Right atrium auricular region (tissue), 2 donors: ENCODE measurements around the gene PALM3. TPM values are rescaled to one million over a fixed set of nuclear protein-coding genes. Genes with fewer than 3 reads are reported as not detected.

Experiments used
- DNase-seq: peaks from one replicate; pipeline ENCODE4 v3.0.0-alpha.2; 2019; ENCODE audit warnings: low spot score
- H3K27ac ChIP-seq, 2 donors: fragments of 200-600 bp; sonication (generic); 1 replicate in 1 of 2; 2 replicates in 1 of 2; pipeline ENCODE4 v1.5.1; 2016 to 2019
- H3K27me3 ChIP-seq, 2 donors: fragments of 200-600 bp; sonication (generic); one replicate each; pipeline versions ENCODE4 v1.5.1 to v1.6.0; 2017 to 2019
- H3K36me3 ChIP-seq: fragments of 200-600 bp; sonication (generic); one replicate; pipeline ENCODE4 v1.5.1; 2016
- H3K4me1 ChIP-seq, 2 donors: fragments of 200-600 bp; sonication (generic); one replicate each; pipeline versions ENCODE4 v1.5.1 to v1.6.0; 2017 to 2019
- H3K4me3 ChIP-seq, 2 donors: fragments of 200-600 bp; sonication (generic); 1 replicate in 1 of 2; 2 replicates in 1 of 2; pipeline ENCODE4 v1.5.1; 2017 to 2019; ENCODE audit warnings: mild to moderate bottlenecking in 1 of 2, moderate library complexity in 1 of 2
- H3K9me3 ChIP-seq, 2 donors: fragments of 200-600 bp; sonication (generic); one replicate each; pipeline ENCODE4 v1.5.1; 2019
- CTCF ChIP-seq, 2 donors: fragments of 200-600 bp; sonication (generic); IDR thresholded peaks; one replicate each; pipeline ENCODE4 v1.5.1; 2019; ENCODE audit warnings: antibody characterized with exemption in 2 of 2
- total RNA-seq, 2 donors: library from RNA; depleted of rRNA; stranded (reverse); fragments of >200 nt; gene quantifications; one replicate each; pipeline ENCODE4 v1.1.0, GENCODE V29; 2016

The PALM3 gene
- total RNA-seq, 2 donors from 2014 or later = 0.28 to 0.37 TPM

DNA sequence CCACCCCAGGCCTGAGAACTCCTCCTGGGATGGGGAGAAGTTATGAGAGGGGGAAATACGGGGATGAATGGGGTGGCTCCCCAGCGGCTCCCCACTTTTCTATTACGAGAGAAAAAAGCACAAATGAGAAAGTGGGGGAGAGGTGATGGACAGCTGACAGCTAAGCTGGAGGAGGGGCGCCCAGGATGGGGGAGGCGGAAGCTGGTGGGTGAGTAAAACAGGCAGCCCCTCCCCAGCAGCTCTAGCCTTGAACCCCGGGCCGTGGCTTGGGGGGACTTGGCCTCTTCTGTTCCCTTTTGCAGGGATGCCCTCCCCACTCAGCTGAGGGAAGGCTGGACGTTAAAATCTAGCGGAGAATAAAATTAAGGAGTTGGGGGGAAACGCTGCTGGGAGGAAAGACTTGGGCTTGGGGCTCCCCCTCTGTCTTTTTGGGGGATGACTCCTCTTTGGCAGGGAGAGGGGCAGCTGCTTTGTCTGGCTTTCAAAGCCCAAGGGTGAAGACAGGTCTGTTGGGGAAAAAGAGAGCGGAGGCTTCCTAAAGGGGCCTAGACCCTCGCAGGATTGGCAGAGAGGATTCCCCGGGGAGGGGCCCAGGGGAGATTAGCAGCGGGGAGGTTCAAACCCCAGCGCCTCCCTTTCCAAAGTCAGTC is 30.1 kb upstream of the PALM3 start:
- no peak for TF ChIP-seq CTCF (IDR thresholded peaks at IDR 0.05)
- Histone ChIP-seq H3K27ac (peak overlapping the region; percentile 92 to 98), H3K4me3 (peak overlapping the region; percentile 70 to 76), H3K27me3 (no peaks in the 10 kb centered on the region), H3K4me1 (peaks cover 0 to 15% of the 10 kb centered on the region in 2 donors), H3K9me3 (peaks cover 4 to 13% of the 10 kb centered on the region in 2 donors), H3K36me3 (peaks cover 16% of the 10 kb centered on the region)
- DNase-seq = no peak

DNA sequence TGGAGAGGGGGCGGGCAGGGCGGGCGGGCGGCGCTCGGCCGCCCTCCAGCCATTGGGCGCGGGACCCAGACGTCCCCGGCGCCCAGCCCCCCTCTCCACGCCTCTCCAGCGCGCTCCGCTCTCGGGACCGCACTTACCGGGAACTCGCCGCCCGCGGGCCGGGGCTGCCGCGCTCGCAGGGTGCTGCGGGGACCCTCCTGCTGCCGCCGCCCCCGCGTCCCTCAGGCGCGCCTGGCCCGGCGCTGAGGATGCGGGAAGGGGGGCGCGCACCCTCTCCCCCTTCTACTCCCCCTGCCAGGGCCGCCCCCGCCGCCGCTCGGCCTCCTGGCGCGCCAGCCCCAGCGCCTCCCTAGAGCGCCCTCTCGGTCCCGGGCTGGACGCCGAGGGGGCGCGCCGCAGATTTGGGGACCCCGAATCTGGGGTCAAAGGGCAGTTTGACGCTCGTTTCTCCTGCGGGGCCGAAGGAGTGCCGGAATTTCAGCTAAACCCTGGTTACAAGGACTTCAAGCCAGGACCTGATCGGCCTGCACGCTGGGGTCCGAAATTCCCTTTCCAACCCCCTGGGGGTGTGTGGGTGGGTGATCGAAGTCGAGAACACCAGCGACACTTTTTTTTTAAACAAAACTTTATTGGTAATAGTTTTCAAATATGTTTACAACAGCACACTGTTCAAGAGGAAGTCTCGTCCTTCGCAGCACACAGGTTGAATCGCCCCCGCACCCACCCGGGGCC is 29.4 kb upstream of the PALM3 start:
- Histone ChIP-seq H3K36me3 (peaks cover 9% of the 10 kb centered on the region), H3K4me3 (peak overlapping the region; percentile 70 to 76), H3K27ac (peak overlapping the region; percentile 92 to 98), H3K9me3 (peaks cover 4 to 13% of the 10 kb centered on the region in 2 donors), H3K27me3 (no peaks in the 10 kb centered on the region), H3K4me1 (peaks cover 0 to 15% of the 10 kb centered on the region in 2 donors)
- peak in 1 of 2 donors; percentile 42 for TF ChIP-seq CTCF (IDR thresholded peaks at IDR 0.05)
- DNase-seq = no peak

DNA sequence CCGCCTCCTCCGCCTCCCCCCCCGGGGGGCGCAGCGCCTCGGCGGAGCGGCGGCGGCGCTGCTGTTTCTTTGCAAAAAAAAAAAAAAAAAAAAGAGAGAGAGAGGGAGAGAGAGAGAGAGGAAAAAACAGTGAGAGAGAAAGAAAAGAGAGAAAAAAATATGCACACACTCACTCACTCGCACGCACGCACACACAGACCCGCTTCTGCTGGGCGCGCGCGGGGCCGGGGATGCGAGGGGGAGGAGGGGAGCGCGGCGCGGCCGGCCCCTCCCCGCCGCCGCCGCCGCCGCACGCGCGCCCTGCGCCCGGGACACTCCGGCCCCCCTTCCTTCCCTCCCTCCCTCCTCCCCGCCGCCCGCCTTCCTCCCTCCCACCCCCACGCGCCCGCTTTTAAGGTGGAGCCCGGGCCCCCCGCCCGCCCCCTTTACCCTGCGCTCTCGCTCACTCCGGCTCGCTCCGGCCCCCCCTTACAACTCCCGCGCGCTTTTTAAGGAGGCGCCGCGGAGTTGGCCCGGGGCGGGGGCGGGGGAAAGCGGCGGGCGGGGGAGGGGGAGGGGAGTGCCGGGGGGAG is 28.7 kb upstream of the PALM3 start, which contains the start of gene SAMD1:
TSS of gene SAMD1 (minus strand) at position 243 of the 572 bp plus-strand sequence.
- peaks cover 0 to 15% of the 10 kb centered on the region in 2 donors for H3K4me1 ChIP-seq

DNA sequence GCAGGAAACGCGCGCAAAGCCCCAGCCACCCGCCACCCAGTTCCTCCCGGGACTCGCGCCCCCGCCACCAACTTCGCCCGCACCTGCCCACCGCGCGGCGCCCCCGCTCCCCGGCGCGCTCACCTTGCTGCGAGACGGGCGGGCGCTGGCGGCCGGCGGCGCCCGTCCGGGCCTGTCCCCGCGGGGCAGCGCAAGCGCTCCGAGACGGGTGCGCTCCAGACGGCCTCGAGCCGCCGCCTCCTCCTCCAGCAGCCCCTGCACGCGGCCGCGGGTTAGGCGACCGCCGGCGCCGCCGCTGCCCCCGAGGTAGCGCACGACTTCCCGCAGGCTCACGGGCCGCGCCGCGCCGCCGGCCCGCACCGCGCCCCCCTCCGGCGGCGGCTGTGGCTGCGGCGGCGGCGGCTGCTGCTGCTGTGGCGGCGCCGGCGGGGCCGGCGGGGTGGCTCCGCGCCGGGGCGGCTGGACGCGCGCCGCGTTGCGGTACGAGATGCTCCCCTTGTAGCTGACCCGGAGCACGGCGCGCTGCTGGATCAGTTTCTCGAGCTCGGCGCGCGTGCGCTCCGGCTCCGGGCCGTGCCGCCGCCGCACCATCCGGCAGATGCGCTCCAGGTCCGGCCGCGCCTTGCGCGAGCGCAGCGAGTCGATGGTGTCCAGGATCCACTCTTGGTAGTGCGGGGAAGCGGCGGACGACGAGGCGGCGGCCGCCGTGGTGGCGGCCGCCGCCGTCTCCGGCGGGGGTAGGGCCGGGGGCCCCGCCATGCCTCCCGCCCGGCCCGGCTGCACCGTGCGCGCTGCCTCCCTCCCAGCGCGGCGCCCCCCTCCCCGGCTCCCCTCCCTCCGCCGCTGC is 28.0 kb upstream of the PALM3 start:
- peaks cover 4 to 13% of the 10 kb centered on the region in 2 donors for H3K9me3 ChIP-seq
- no peak for DNase-seq

More for the DNA sequence above, 28.7 kb upstream of the PALM3 start, which contains the start of gene SAMD1:
- TF ChIP-seq CTCF (IDR thresholded peaks at IDR 0.05) = no peak
- Histone ChIP-seq H3K9me3 (peaks cover 4 to 13% of the 10 kb centered on the region in 2 donors), H3K36me3 (peaks cover 8% of the 10 kb centered on the region), H3K27me3 (no peaks in the 10 kb centered on the region), H3K27ac (peak within 1 kb of the TSS; percentile 92 to 98), H3K4me3 (peak within 1 kb of the TSS; percentile 70 to 76)
- DNase-seq = peak; percentile 91

More for the DNA sequence above, 28.0 kb upstream of the PALM3 start:
- Histone ChIP-seq H3K4me3 (peak overlapping the region; percentile 70 to 76), H3K36me3 (peaks cover 8% of the 10 kb centered on the region), H3K27me3 (no peaks in the 10 kb centered on the region), H3K27ac (peak overlapping the region; percentile 76 to 98), H3K4me1 (peaks cover 0 to 15% of the 10 kb centered on the region in 2 donors)
- peak in 1 of 2 donors; percentile 19 for TF ChIP-seq CTCF (IDR thresholded peaks at IDR 0.05)
